Stimulated activated CD8-positive, alpha-beta memory T cell treated with anti-CD3 and anti-CD28 coated beads, Interleukin-4, amount 100 ng/mL, for 1 hour (primary cell): ENCODE results near the gene CLIC3.

Source experiments
- DNase-seq, 2 donors: peaks; one replicate each; pipeline ENCODE4 v3.0.0-alpha.2; 2020; ENCODE audit warnings: low read depth in 2 of 2, low spot score in 1 of 2

CLIC3 gene

GRCh38 chr9:137030538-137031527 is 34.5 kb upstream of the CLIC3 start:
- no peak for DNase-seq

- DNase-seq, result no peak
These were observed 33.6 kb upstream of the CLIC3 start for GRCh38 chr9:137030006-137030405.

GRCh38 chr9:137029058-137029936 is 32.9 kb upstream of the CLIC3 start:
- DNase-seq, result peak; percentile 40 to 54

- peak in 1 of 2 donors; percentile 36 for DNase-seq
These were observed 32.1 kb upstream of the CLIC3 start for GRCh38 chr9:137028263-137029057.

GRCh38 chr9:137027369-137028262 is 31.2 kb upstream of the CLIC3 start, which contains the start of gene ABCA2:
TSS of gene ABCA2 (minus strand) at chr9:137028237. CDS start at chr9:137028140, 97 bp downstream.
- no peak for DNase-seq

- DNase-seq, result no peak
These were observed 30.5 kb upstream of the CLIC3 start for GRCh38 chr9:137026828-137027227.

GRCh38 chr9:137026384-137026783 is 30.0 kb upstream of the CLIC3 start:
- DNase-seq, result no peak

GRCh38 chr9:137025517-137025966 is 29.2 kb upstream of the CLIC3 start:
- DNase-seq, result no peak

- no peak for DNase-seq
These were observed 27.2 kb upstream of the CLIC3 start for GRCh38 chr9:137023583-137023991.

- no peak for DNase-seq
These were observed 26.8 kb upstream of the CLIC3 start for GRCh38 chr9:137023157-137023556.

GRCh38 chr9:137022662-137023008 is 26.3 kb upstream of the CLIC3 start:
- no peak for DNase-seq

GRCh38 chr9:137021979-137022661 is 25.8 kb upstream of the CLIC3 start:
- DNase-seq, result peak in 1 of 2 donors; percentile 48

- DNase-seq, result no peak
These were observed 25.2 kb upstream of the CLIC3 start for GRCh38 chr9:137021568-137021978.

GRCh38 chr9:137020771-137021567 is 24.6 kb upstream of the CLIC3 start:
- DNase-seq, result no peak

GRCh38 chr9:137019891-137020683 is 23.7 kb upstream of the CLIC3 start:
- no peak for DNase-seq

- DNase-seq, result no peak
These were observed 22.6 kb upstream of the CLIC3 start for GRCh38 chr9:137018761-137019559.
